ENCODE results near the gene SAMD9. TPM values are rescaled to one million over a fixed set of nuclear protein-coding genes. Genes with fewer than 3 reads are reported as not detected.

SAMD9 gene
- total RNA-seq, 1 experiment from 2014 or later = 132 TPM

Other genes starting within 250 kb of the SAMD9 start
- 103 and 105 TPM in 2 replicates for gene SAMD9L, start 30.4 kb upstream of the SAMD9 start, total RNA-seq (2014; rRNA removed; shearing (Covaris generic))
- not detected in 2 replicates for gene HEPACAM2, start 108.5 kb upstream of the SAMD9 start, total RNA-seq (2014; rRNA removed; shearing (Covaris generic))
- 19.0 and 24.5 TPM in 2 replicates for gene VPS50, start 114.4 kb upstream of the SAMD9 start, total RNA-seq (2014; rRNA removed; shearing (Covaris generic))